Measurements from ENCODE around the gene SULT4A1. TPM values are rescaled to one million over a fixed set of nuclear protein-coding genes. Genes with fewer than 3 reads are reported as not detected.

The SULT4A1 gene
- total and polyA plus RNA-seq, 2 of the 8 experiments (the other 6 are each of a cell fraction or from before 2014, with no cell fraction given), result 9.1 to 11.8 TPM

- ChIA-PET CTCF (ENCODE audit: partially characterized antibody) (interaction anchor here (0.5 to 1.8 kb wide), 8 partner anchors 11 to 417 kb away, joined by 3 to 10 read pairs (median 3); no protein-coding TSS in a partner anchor), POLR2A (ENCODE audit: partially characterized antibody) (interaction anchor here (0.9 to 3.1 kb wide), 5 partner anchors 8 to 44 kb away, joined by 3 to 20 read pairs (median 5); partner anchors contain the start of gene EFCAB6)
- H3K4me2 ChIP-seq (ENCODE audit: insufficient read depth in 1 of 2, low read depth in 2 of 2, low read length in 2 of 2), result no peak overlapping the region; a peak in 1 of 4 replicates
- no peak overlapping the region for H2BK20ac ChIP-seq (ENCODE audit: low read length)
- H4K5ac ChIP-seq (ENCODE audit: insufficient read length, low read depth, low read length), result no peak overlapping the region
- peak overlapping the region; percentile 40; the same call in 1 of the 2 replicates for H2AK5ac ChIP-seq (ENCODE audit: low read depth, low read length)
- H2BK12ac ChIP-seq (ENCODE audit: low read depth, low read length), result no peak overlapping the region
- H3K4me3 ChIP-seq (ENCODE audit: extremely low read depth in 1 of 4, insufficient read depth in 2 of 4, low read depth in 3 of 4, low read length in 4 of 4), result no peak overlapping the region
- H2BK120ac ChIP-seq (replicated peaks; ENCODE audit: low read depth, low read length), result no peak overlapping the region
- peaks cover 4 to 11% of the 10 kb centered on the region in 2 experiments for H4K20me1 ChIP-seq (replicated peaks in 1 of 2; ENCODE audit: control insufficient read depth in 1 of 2, insufficient read depth in 2 of 2, low read length in 2 of 2)
- H3K23me2 ChIP-seq (ENCODE audit: low read depth, low read length), result no peaks in the 10 kb centered on the region; the same call in 1 of the 2 replicates
- no peaks in the 10 kb centered on the region for H3K79me1 ChIP-seq (ENCODE audit: low read depth, low read length)
- peaks cover 2 to 26% (median 15%) of the 10 kb centered on the region in 4 experiments for H3K4me1 ChIP-seq (replicated peaks in 1 of 4; ENCODE audit: control insufficient read depth in 3 of 4, insufficient read depth in 4 of 4, low read length in 3 of 4)
- H4K91ac ChIP-seq (replicated peaks; ENCODE audit: insufficient read length, low read length), result no peak overlapping the region
- 0 out of 2 replicates have a peak overlapping the region, but pooled peaks have one; percentile 29 for H2BK15ac ChIP-seq (ENCODE audit: low read length)
- DNase-seq (ENCODE audit: low read depth in 1 of 2, low spot score in 2 of 2) (peak in 1 of 2 experiments; percentile 41), FAIRE-seq (no peak)
- no peak overlapping the region for H3K23ac ChIP-seq (ENCODE audit: insufficient read length)
- H3K18ac ChIP-seq (ENCODE audit: extremely low read depth, low read length), result no peak overlapping the region
- no peaks in the 10 kb centered on the region for H3K9me3 ChIP-seq (ENCODE audit: insufficient read depth in 2 of 2, low read depth in 1 of 2, low read length in 1 of 2)
- H3K36me3 ChIP-seq (ENCODE audit: control insufficient read depth in 2 of 4, insufficient read depth in 4 of 4, low read length in 3 of 4), result peaks cover 0 to 7% (median 3%) of the 10 kb centered on the region in 4 experiments; a peak in 2 of 8 replicates
- no peak overlapping the region for H3K14ac ChIP-seq (ENCODE audit: insufficient read length)
- H3K9ac ChIP-seq (replicated peaks in 1 of 4; ENCODE audit: extremely low read depth in 1 of 4, low read depth in 3 of 4, low read length in 3 of 4), result no peak overlapping the region
- no peak overlapping the region for H3K4ac ChIP-seq (replicated peaks; ENCODE audit: insufficient read length, low read depth, low read length)
- H4K8ac ChIP-seq (ENCODE audit: extremely low read depth, insufficient read depth, low read length), result no peak overlapping the region
- peak overlapping the region; percentile 13; the same call in 1 of the 2 replicates for H2BK5ac ChIP-seq (ENCODE audit: low read depth, low read length)
- no peaks in the 10 kb centered on the region for H3K27me3 ChIP-seq (replicated peaks in 1 of 4; ENCODE audit: control insufficient read depth in 3 of 4, extremely low read depth in 1 of 4, insufficient read depth in 3 of 4, low read length in 3 of 4)
- H3K56ac ChIP-seq (replicated peaks; ENCODE audit: insufficient read length, low read depth, low read length), result no peak overlapping the region
- 89% methylated on average over 17 of the region's 17 CpGs; no CpG with 5 or more reads in 1 of the 2 experiments for WGBS, 2 experiments (ENCODE audit: extremely low coverage in 1 of 2, insufficient coverage in 1 of 2, insufficient read length in 1 of 2, insufficient replicate concordance in 2 of 2, low coverage in 1 of 2, low lambda C conversion rate in 2 of 2, missing lambda C conversion rate in 1 of 2)
- H3K27ac ChIP-seq (ENCODE audit: low read depth, low read length), result no peak overlapping the region
- H2AFZ ChIP-seq (ENCODE audit: low read length), result no peak overlapping the region
- H3K79me2 ChIP-seq (ENCODE audit: control insufficient read depth in 1 of 2, insufficient read depth in 2 of 2, low read length in 2 of 2), result no peaks in the 10 kb centered on the region
- TF ChIP-seq FOSL1 (IDR thresholded peaks at IDR 0.05; ENCODE audit: insufficient read depth, low read depth, low read length) (no peak), USF2 (IDR thresholded peaks at IDR 0.05; ENCODE audit: low read length) (no peak), SRF (IDR thresholded peaks at IDR 0.05; ENCODE audit: low read depth, low read length) (no peak), CBX5 (IDR thresholded peaks at IDR 0.05; ENCODE audit: low read depth, low read length) (no peak), TCF12 (IDR thresholded peaks at IDR 0.05; ENCODE audit: low read depth, low read length) (no peak), SP4 (IDR thresholded peaks at IDR 0.05; ENCODE audit: low read length) (no peak), CTCF (IDR thresholded peaks at IDR 0.05; ENCODE audit: control extremely low read depth in 1 of 3, insufficient read depth in 1 of 3, low read depth in 1 of 3, low read length in 3 of 3) (no peak), SIX5 (IDR thresholded peaks at IDR 0.05; ENCODE audit: low read depth, low read length) (no peak)
Measured at GRCh38 chr22:43823911-43824665, 38.2 kb downstream of the SULT4A1 start.
